ENCODE results near the gene PSMG4. TPM values are rescaled to one million over a fixed set of nuclear protein-coding genes. Genes with fewer than 3 reads are reported as not detected.

PSMG4 gene
- 51.9 and 63.3 TPM in 2 replicates for total RNA-seq (2014; rRNA removed)
- percentile 52 among the genes with signal in this experiment for Bru-seq, nascent RNA
- BruChase-seq, experiment 1, labeled RNA remaining after a 6-hour chase: percentile 52 among the genes with signal in this experiment
- percentile 57 among the genes with signal in this experiment for BruChase-seq, experiment 2, labeled RNA remaining after a 2-hour chase
- long read RNA-seq, full-length matches to known transcripts: 34 of 57 reads
- long read RNA-seq, partial matches to known transcripts: 1 of 57 reads
- long read RNA-seq, other reads (novel, unspliced or antisense): 22 of 57 reads

- peak; percentile 83 for ATAC-seq
- BruUV-seq (replicated peaks): no TSS peak
- peak within 1 kb of the TSS; percentile 89 for H3K9ac ChIP-seq (ENCODE audit: low read length)
- peak within 1 kb of the TSS; percentile 84 for H3K4me3 ChIP-seq (ENCODE audit: low read length)
- CTCF ChIA-PET: interaction anchor here (0.7 to 1.5 kb wide), 2 partner anchors 50 to 102 kb away, joined by 3 read pairs; partner anchors contain the start of gene TUBB2A
- H3K4me2 ChIP-seq (ENCODE audit: low read length): peak within 1 kb of the TSS; percentile 93
- H4K20me1 ChIP-seq (ENCODE audit: low read length): peaks cover 24% of the 10 kb centered on the region; the same call in 1 of the 2 replicates
- H3K9me2 ChIP-seq (replicated peaks; ENCODE audit: low read length): no peaks in the 10 kb centered on the region
- H2AFZ ChIP-seq (ENCODE audit: low read length): peak within 1 kb of the TSS; percentile 64
- no peaks in the 10 kb centered on the region for H3K27me3 ChIP-seq (ENCODE audit: low read length)
- H3K4me1 ChIP-seq (ENCODE audit: insufficient read depth, low read length): peaks cover 14% of the 10 kb centered on the region
- intact Hi-C loops (cut with micrococcal nuclease): loop anchor here (10.0 kb wide), 1 partner anchor 264 kb away; the partner anchor contains the start of gene NQO2
- peaks cover 4% of the 10 kb centered on the region for H3K36me3 ChIP-seq (ENCODE audit: low read depth, low read length)
- peaks cover 51% of the 10 kb centered on the region for H3K79me2 ChIP-seq (ENCODE audit: low read length)
- peak within 1 kb of the TSS; percentile 28 for H3K27ac ChIP-seq (ENCODE audit: low read length)
- peak; percentile 88 for DNase-seq
- TF ChIP-seq EZH2phosphoT487 (IDR thresholded peaks at IDR 0.05; ENCODE audit: borderline replicate concordance, low read length) (no peak), EZH2 (IDR thresholded peaks at IDR 0.05; ENCODE audit: low read length, unreplicated experiment) (no peak), CTCF (conservative IDR thresholded peaks at IDR 0.05; ENCODE audit: low read depth, low read length) (no peak)
- H3F3A ChIP-seq (ENCODE audit: low read length, unreplicated experiment): no peaks in the 10 kb centered on the region
- H3K9me3 ChIP-seq (ENCODE audit: low read length): no peaks in the 10 kb centered on the region
- POLR2A ChIA-PET (ENCODE audit: unreplicated experiment): no interaction called here
Measured at GRCh38 chr6:3258720-3259490, at the start of gene PSMG4. PSMG4 (plus strand) TSS chr6:3258947; CDS start chr6:3259023, 76 bp downstream.

GRCh38 chr6:3209114-3210023 lies 49.4 kb upstream of the PSMG4 start:
- H3K4me2 ChIP-seq (ENCODE audit: low read length): peak overlapping the region; percentile 74
- H3K9me2 ChIP-seq (replicated peaks; ENCODE audit: low read length): no peaks in the 10 kb centered on the region
- H2AFZ ChIP-seq (ENCODE audit: low read length): peak overlapping the region; percentile 80
- BruUV-seq (replicated peaks): TSS peak; percentile 91
- H4K20me1 ChIP-seq (ENCODE audit: low read length): no peaks in the 10 kb centered on the region
- no peaks in the 10 kb centered on the region for H3K9me3 ChIP-seq (ENCODE audit: low read length)
- peak; percentile 99 for ATAC-seq
- no peaks in the 10 kb centered on the region for H3F3A ChIP-seq (ENCODE audit: low read length, unreplicated experiment)
- H3K9ac ChIP-seq (ENCODE audit: low read length): peak overlapping the region; percentile 26
- intact Hi-C loops (cut with micrococcal nuclease): loop anchor here (1.0 kb wide), 2 partner anchors 47 to 83 kb away; no protein-coding TSS in a partner anchor
- TF ChIP-seq EZH2 (IDR thresholded peaks at IDR 0.05; ENCODE audit: low read length, unreplicated experiment) (no peak), CTCF (conservative IDR thresholded peaks at IDR 0.05; ENCODE audit: low read depth, low read length) (peak; percentile 52)
- H3K27me3 ChIP-seq (ENCODE audit: low read length): no peaks in the 10 kb centered on the region
- peak overlapping the region; percentile 73 for H3K27ac ChIP-seq (ENCODE audit: low read length)
- H3K79me2 ChIP-seq (ENCODE audit: low read length): no peaks in the 10 kb centered on the region
- peak; percentile 99 for DNase-seq
- ChIA-PET CTCF (interaction anchor here (0.6 to 1.2 kb wide), 10 partner anchors 13 to 1123 kb away, joined by 3 to 14 read pairs (median 4); partner anchors contain the start of gene TUBB2A), POLR2A (ENCODE audit: unreplicated experiment) (interaction anchor here (0.6 to 1.0 kb wide), 3 partner anchors 25 to 155 kb away, joined by 3 to 9 read pairs (median 4); no protein-coding TSS in a partner anchor)
- peaks cover 27% of the 10 kb centered on the region for H3K4me1 ChIP-seq (ENCODE audit: insufficient read depth, low read length)
- H3K36me3 ChIP-seq (ENCODE audit: low read depth, low read length): no peaks in the 10 kb centered on the region
- peak overlapping the region; percentile 39 for H3K4me3 ChIP-seq (ENCODE audit: low read length)
